Measurements from ENCODE around the gene ZNF354B.
A peak's percentile ranks its signal among the peaks of the same experiment; 100 is the strongest.

The ZNF354B gene

DNA sequence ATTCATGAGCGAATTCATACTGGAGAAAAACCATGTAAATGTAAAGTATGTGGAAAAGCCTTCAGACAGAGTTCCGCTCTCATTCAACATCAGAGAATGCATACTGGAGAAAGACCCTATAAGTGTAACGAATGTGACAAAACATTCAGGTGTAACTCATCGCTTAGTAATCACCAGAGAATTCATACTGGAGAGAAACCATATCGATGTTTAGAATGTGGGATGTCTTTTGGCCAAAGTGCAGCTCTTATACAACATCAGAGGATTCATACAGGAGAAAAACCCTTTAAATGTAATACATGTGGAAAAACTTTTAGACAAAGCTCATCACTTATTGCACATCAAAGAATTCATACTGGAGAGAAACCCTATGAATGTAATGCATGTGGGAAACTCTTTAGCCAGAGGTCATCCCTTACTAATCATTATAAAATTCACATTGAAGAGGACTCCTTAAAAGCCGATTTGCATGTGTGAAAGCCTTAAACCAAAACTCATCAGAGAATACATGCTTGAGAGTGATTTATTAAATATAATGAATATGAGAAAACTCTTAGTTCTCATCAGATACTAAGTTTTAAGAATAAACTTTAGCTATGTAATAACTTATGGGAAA is 24.2 kb downstream of the ZNF354B start:
- DNase-seq, result no peak

DNA sequence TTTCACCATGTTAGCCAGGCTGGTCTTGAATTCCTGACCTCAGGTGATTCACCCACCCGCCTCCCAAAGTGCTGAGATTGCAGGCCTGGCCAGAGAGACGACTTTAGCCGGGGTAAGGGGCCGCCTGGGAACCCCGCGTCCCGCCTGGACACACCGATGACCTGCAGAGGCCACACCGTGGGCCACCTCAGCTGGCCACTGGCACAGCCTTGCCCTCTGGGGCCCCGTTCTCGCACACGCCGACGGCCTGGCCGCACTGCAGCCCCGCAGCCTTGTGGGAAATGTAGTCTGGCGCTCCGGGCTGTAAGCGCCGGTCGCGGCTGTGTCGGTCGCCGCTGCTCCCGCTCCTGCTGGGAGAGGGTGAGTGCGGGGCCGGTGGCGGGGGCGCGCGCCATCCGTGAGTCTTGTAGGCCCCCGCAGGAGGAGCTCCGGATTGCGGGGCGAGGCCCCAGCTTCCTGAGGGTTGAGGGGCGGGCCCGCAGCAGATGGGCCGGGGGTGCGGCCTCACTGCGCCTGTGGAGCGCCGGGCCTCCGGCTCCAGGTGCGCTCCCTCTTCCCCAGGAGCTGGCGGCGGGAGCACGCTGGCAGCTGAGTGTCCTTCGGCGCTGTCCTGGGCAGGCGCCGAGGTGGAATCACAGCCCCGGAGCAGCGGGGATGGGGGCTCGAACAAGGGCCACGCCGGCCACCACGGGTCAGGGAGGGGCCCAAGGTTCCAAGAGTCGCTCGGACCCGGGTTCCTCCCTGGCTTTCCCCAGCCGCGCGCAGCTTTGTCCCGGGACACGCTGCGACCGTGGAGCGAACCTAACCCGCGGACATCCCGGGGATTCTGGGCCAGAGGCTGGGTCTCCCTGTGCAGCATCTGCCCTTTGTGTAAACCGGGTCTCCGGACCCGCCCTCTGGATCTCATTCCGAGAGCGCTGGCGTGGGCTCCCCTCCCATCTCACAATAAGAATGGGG is 36.1 kb downstream of the ZNF354B start, which contains the start of gene ZFP2:
ZFP2 (plus strand) TSS at position 299 of the 957 bp plus-strand sequence. CDS start 35,401 bp downstream, outside the sequence.
- DNase-seq, result peak; percentile 18

DNA sequence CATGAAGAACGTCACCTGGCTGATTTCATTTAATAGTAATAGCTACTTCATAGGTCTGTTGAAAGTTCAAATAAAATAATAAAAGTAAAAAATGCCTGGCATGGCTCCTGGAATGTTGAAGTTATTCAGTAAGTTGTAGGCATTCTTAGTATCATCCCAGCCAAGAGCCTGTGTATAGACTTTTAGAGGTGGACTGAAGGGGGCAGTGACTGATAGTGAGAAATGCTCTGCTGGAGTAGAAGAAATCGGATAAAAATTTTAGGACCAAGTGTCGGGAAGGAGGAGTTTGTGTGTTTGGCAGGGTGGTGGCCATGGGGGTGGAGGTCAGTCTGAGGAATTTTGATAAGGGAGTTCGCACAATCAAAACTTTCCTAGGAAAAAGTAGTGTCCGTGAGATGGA is 39.5 kb downstream of the ZNF354B start:
- DNase-seq, result no peak

DNA sequence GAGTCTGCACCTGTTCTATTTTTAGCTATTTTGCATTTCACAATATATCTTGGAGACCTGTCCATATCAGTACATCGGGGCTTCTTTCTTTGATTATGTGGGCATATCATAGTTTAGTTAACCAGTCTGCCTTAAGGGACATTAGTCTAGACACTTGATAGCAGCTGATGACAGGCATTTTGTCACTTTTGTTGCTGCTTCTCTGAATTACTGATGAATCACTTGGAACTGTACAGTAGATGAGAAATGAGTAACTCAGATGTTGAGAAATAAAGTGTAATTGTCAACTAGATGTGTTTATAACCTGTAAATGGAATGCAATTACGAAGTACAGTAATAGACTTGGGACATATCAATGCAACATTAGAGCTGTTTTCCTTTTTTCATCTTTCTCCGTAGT is 43.1 kb downstream of the ZNF354B start:
- no peak for DNase-seq

DNA sequence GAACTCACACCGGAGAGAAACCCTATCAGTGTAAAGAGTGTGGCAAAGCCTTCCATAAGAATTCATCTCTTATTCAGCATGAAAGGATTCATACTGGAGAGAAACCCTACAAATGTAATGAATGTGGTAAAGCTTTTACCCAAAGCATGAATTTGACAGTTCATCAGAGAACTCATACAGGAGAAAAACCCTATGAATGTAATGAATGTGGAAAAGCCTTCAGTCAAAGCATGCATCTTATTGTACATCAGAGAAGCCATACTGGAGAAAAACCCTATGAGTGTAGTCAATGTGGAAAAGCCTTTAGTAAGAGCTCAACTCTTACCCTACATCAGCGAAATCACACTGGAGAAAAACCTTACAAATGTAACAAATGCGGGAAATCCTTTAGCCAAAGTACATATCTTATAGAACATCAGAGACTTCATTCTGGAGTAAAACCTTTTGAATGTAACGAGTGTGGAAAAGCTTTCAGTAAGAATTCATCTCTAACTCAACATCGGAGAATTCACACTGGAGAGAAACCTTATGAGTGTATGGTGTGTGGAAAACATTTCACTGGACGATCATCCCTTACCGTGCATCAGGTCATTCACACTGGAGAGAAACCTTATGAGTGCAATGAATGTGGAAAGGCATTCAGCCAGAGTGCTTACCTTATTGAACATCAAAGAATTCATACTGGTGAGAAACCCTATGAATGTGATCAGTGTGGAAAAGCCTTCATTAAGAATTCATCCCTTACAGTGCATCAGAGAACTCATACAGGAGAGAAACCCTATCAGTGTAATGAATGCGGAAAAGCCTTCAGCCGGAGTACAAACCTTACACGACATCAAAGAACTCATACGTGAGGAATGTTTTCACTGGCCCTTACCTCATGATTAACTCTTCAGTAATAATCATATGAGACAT is 72.3 kb downstream of the ZNF354B start:
- DNase-seq, result no peak
